ENCODE measurements around the gene SPRY2.
A peak's percentile ranks its signal among the peaks of the same experiment; 100 is the strongest.

SPRY2 gene

DNA sequence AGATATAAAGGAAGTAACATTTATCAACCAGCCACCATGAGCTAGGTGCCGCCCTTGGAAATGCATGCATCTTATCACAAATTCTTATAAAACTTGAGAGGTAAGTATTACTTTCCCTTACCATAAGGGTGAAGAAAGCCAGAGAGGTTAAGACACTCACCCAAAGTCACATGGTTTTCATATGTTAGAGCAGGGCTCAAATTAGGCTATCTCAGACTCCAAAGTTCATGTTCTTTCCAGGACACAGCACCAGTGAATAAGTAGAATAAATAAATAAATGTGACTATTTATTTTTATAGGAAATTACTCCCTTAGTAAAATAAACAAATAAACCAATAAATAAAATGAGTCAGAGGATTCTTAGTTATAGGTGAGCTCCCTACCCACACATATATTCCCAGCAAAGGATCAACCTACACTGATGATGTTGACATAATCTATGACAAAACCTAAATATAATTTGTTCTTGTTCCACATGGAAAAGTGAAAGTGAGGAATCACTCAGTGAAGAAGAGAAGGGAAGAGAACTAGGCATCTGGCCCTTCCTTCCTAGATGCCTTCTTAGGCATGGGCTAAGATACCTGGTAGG lies 27.2 kb downstream of the SPRY2 start:
- H2AFZ ChIP-seq (ENCODE audit: low read length, unreplicated experiment): no peak overlapping the region
- H3K79me2 ChIP-seq (ENCODE audit: control insufficient read depth, insufficient read depth, low read length, unreplicated experiment): no peaks in the 10 kb centered on the region
- peak overlapping the region; percentile 51 for H3K27ac ChIP-seq (ENCODE audit: low read depth, low read length)
- H3K4me1 ChIP-seq (ENCODE audit: control insufficient read depth, insufficient read depth, low read length, unreplicated experiment): peaks cover 27% of the 10 kb centered on the region
- no peak overlapping the region for H3K4me3 ChIP-seq (ENCODE audit: low read depth, low read length)
- no peaks in the 10 kb centered on the region for H3K36me3 ChIP-seq (ENCODE audit: insufficient read depth, low read length)
- no peaks in the 10 kb centered on the region for H3K27me3 ChIP-seq (ENCODE audit: insufficient read depth, low read length)

DNA sequence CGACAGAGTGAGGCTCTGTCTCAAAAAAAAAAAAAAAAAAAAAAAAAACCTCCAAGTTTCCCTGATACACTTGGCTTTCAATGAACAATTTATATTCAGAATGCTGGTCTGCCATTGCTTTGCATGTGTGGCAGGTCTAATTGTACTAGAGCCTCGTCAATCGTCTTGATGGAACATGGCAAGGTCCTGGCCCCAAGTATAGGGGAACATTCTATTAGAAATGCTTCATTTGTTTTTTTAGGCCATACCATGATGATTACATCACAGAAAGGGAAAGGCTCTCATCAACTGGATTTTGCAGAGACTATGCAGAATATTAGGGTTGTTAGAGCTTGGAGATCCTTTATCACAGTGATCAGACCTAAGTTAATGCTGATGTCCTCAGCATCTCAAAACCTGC lies 28.0 kb downstream of the SPRY2 start:
- Histone ChIP-seq H3K27ac (ENCODE audit: low read depth, low read length) (peak overlapping the region; percentile 51), H3K27me3 (ENCODE audit: insufficient read depth, low read length) (no peaks in the 10 kb centered on the region), H3K36me3 (ENCODE audit: insufficient read depth, low read length) (no peaks in the 10 kb centered on the region), H2AFZ (ENCODE audit: low read length, unreplicated experiment) (no peak overlapping the region), H3K4me1 (ENCODE audit: control insufficient read depth, insufficient read depth, low read length, unreplicated experiment) (peaks cover 27% of the 10 kb centered on the region), H3K4me3 (ENCODE audit: low read depth, low read length) (no peak overlapping the region), H3K79me2 (ENCODE audit: control insufficient read depth, insufficient read depth, low read length, unreplicated experiment) (no peaks in the 10 kb centered on the region)

DNA sequence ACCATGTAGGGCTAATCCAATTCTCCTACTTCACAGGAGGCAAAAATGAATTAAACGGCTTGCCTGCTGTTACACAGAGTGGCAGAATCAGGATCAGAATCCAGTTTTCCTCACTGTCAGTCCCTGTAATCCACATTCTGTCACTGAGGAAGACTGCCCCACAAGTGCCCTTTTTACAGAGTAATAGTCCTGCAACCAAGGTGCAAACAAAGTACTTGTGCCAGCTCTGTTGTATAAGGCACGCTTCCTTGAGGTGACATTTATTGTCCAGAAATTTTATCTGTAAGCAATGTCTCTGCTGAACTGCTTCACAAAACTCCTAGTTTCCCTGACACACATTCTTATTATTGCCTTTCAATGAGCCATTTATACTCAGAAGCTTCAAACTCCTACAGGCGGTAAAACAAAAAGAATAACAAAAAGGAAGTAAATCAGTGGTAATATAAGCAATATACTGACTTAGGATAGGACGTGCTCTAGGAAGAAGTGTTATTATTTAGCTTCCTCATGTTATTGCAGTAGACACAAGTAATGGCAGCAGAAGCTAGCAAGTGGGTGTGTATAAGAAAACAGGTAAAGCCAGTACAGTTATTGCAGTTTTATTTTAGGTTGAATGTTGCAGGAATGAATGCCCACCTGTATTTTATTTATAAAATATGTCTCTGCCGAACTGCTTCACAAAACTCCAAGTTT lies 28.8 kb downstream of the SPRY2 start:
- H2AFZ ChIP-seq (ENCODE audit: low read length, unreplicated experiment): no peak overlapping the region
- H3K27ac ChIP-seq (ENCODE audit: low read depth, low read length): no peak overlapping the region
- H3K4me1 ChIP-seq (ENCODE audit: control insufficient read depth, insufficient read depth, low read length, unreplicated experiment): peaks cover 34% of the 10 kb centered on the region
- no peak overlapping the region for H3K4me3 ChIP-seq (ENCODE audit: low read depth, low read length)
- no peaks in the 10 kb centered on the region for H3K27me3 ChIP-seq (ENCODE audit: insufficient read depth, low read length)
- H3K79me2 ChIP-seq (ENCODE audit: control insufficient read depth, insufficient read depth, low read length, unreplicated experiment): no peaks in the 10 kb centered on the region
- no peaks in the 10 kb centered on the region for H3K36me3 ChIP-seq (ENCODE audit: insufficient read depth, low read length)

DNA sequence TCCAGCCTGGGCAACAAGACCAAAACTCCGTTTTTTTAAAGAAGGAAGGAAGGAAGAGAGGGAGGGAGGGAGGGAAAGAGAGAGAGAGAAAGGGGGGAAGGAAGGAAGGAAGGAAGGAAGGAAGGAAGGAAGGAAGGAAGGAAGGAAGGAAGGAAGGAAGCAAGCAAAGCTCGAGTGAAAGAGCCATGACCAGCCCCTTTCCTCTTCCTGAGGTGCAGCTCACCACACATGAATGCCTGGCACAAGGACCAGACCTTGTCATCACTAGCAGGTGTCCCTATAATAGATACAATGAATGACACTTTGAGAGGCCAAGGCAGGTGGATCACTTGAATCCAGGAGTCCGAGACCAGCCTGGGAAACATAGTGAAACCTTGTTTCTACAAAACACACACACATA lies 31.0 kb downstream of the SPRY2 start:
- Histone ChIP-seq H3K27ac (ENCODE audit: low read depth, low read length) (no peak overlapping the region), H3K4me1 (ENCODE audit: control insufficient read depth, insufficient read depth, low read length, unreplicated experiment) (peaks cover 37% of the 10 kb centered on the region), H3K4me3 (ENCODE audit: low read depth, low read length) (no peak overlapping the region), H3K27me3 (ENCODE audit: insufficient read depth, low read length) (no peaks in the 10 kb centered on the region), H3K79me2 (ENCODE audit: control insufficient read depth, insufficient read depth, low read length, unreplicated experiment) (no peaks in the 10 kb centered on the region), H2AFZ (ENCODE audit: low read length, unreplicated experiment) (no peak overlapping the region), H3K36me3 (ENCODE audit: insufficient read depth, low read length) (no peaks in the 10 kb centered on the region)

DNA sequence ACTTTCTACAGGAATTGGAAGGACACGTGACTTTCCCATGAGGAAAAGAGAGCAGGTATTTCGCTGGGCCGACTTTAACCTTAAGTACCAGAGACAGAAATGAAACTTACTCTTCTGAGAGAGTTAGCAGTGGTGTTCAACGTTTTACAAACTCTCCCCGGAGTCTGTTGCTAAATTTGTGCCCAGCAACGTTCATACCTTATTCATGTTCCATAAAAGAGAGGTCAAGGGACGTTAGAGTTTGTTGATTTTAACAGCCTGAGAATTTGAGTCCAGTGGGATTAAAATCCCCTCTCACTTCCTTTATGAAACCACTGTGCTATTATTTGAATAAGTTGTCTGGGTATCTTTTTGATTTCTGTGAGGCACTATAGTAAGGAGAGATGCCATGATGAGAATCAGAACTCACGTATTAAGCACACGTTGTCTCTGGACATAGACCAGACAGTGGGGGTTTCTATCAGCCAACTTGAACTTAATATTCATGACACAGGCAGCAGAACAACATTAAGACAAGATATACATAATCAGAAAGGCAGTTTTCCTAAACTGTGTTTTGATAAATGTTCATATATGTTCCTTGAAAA lies 33.4 kb downstream of the SPRY2 start:
- peak overlapping the region; percentile 20 for H3K4me3 ChIP-seq (ENCODE audit: low read depth, low read length)

DNA sequence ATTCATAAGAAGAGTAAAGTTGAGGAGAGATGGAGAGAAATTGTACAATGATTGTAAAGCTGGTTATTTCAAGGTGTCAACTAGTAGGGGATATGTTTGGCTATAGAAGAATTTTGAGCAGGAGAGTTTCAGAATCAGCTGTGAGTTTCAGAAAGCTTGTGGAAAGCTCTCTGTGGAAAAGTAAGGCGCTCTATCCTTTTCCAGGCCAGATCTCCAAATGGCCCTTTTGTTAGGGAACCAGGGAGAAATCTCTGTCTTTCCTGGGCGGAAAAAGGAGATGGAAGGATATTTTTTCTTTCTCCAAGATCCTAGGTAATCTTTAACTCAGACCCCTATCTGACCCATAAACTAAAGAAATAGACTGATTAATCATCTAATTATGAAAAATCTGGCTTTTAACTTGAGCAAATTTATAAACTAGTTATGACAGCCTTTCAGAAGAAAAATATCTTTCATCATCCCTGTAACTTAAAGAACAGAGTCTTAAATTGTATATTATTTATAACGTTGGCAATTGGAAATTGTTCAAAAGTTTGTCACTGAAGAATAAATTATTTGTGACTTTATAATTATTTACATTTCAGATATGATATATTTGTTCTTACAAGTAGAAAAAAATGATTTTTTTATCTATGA lies 34.5 kb downstream of the SPRY2 start:
- H3K4me3 ChIP-seq (ENCODE audit: low read depth, low read length): peak overlapping the region; percentile 34
- H2AFZ ChIP-seq (ENCODE audit: low read length, unreplicated experiment): peak overlapping the region; percentile 78
- no peaks in the 10 kb centered on the region for H3K79me2 ChIP-seq (ENCODE audit: control insufficient read depth, insufficient read depth, low read length, unreplicated experiment)
- H3K4me1 ChIP-seq (ENCODE audit: control insufficient read depth, insufficient read depth, low read length, unreplicated experiment): peaks cover 10% of the 10 kb centered on the region
- peak overlapping the region; percentile 5; the same call in 1 of the 2 replicates for H3K27ac ChIP-seq (ENCODE audit: low read depth, low read length)
- no peaks in the 10 kb centered on the region for H3K27me3 ChIP-seq (ENCODE audit: insufficient read depth, low read length)
- H3K36me3 ChIP-seq (ENCODE audit: insufficient read depth, low read length): no peaks in the 10 kb centered on the region

More for the DNA sequence above, 33.4 kb downstream of the SPRY2 start:
- H2AFZ ChIP-seq (ENCODE audit: low read length, unreplicated experiment): peak overlapping the region; percentile 97
- H3K27me3 ChIP-seq (ENCODE audit: insufficient read depth, low read length): no peaks in the 10 kb centered on the region
- H3K79me2 ChIP-seq (ENCODE audit: control insufficient read depth, insufficient read depth, low read length, unreplicated experiment): no peaks in the 10 kb centered on the region
- no peak overlapping the region for H3K27ac ChIP-seq (ENCODE audit: low read depth, low read length)
- H3K36me3 ChIP-seq (ENCODE audit: insufficient read depth, low read length): no peaks in the 10 kb centered on the region
- H3K4me1 ChIP-seq (ENCODE audit: control insufficient read depth, insufficient read depth, low read length, unreplicated experiment): peaks cover 19% of the 10 kb centered on the region

DNA sequence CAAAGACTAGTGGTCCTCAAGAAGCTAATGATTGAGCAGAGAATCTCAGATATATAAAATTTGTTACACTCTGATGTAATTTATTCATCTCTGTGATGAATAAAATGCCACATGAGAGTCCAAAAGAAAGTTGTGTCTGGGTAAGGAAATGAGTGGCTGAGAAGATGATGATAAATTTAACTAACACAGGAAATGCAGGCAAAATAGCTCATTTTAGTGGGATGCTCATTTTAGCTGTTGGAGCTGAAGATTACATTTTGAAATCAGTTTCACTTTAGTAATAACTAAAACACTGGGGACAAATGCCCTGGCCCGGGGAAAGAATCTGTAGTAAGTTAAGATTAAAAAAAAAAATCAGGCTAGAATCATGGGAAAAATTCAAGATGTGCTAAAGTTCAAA lies 35.2 kb downstream of the SPRY2 start:
- Histone ChIP-seq H3K27ac (ENCODE audit: low read depth, low read length) (peak overlapping the region; percentile 5; the same call in 1 of the 2 replicates), H3K27me3 (ENCODE audit: insufficient read depth, low read length) (no peaks in the 10 kb centered on the region), H2AFZ (ENCODE audit: low read length, unreplicated experiment) (peak overlapping the region; percentile 78), H3K36me3 (ENCODE audit: insufficient read depth, low read length) (no peaks in the 10 kb centered on the region), H3K79me2 (ENCODE audit: control insufficient read depth, insufficient read depth, low read length, unreplicated experiment) (no peaks in the 10 kb centered on the region), H3K4me3 (ENCODE audit: low read depth, low read length) (peak overlapping the region; percentile 34), H3K4me1 (ENCODE audit: control insufficient read depth, insufficient read depth, low read length, unreplicated experiment) (peaks cover 10% of the 10 kb centered on the region)

DNA sequence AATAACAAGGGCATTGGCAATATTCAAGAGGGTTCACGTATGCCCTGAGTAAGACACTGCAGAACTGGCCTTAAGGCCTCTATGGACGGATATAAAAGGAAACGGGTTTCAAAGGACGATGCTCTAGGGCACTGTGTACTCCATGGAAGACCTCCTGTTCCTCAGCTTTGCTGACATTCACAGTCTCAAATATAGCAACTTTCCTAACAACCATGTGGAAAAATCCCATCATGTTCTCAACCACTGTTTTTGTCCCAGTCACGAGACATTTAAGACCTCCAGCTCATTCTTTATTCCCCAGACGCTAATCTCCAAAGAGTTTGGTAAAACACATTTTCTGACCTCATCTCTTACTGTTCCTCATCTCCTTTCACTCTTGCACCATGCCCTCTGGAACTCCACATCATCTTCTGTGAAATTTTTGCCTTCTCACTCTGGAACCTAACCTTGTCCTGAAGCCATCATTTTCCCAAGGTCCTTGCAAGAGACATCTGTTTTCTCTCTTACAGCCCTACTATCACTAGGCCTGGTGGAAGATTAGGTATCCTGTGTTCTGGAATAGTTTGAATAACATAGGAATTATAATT lies 37.6 kb downstream of the SPRY2 start:
- no peak overlapping the region for H3K4me3 ChIP-seq (ENCODE audit: low read depth, low read length)
- no peaks in the 10 kb centered on the region for H3K27me3 ChIP-seq (ENCODE audit: insufficient read depth, low read length)
- H2AFZ ChIP-seq (ENCODE audit: low read length, unreplicated experiment): no peak overlapping the region
- no peaks in the 10 kb centered on the region for H3K36me3 ChIP-seq (ENCODE audit: insufficient read depth, low read length)
- no peak overlapping the region for H3K27ac ChIP-seq (ENCODE audit: low read depth, low read length)
- no peaks in the 10 kb centered on the region for H3K79me2 ChIP-seq (ENCODE audit: control insufficient read depth, insufficient read depth, low read length, unreplicated experiment)
- peaks cover 10% of the 10 kb centered on the region for H3K4me1 ChIP-seq (ENCODE audit: control insufficient read depth, insufficient read depth, low read length, unreplicated experiment)

DNA sequence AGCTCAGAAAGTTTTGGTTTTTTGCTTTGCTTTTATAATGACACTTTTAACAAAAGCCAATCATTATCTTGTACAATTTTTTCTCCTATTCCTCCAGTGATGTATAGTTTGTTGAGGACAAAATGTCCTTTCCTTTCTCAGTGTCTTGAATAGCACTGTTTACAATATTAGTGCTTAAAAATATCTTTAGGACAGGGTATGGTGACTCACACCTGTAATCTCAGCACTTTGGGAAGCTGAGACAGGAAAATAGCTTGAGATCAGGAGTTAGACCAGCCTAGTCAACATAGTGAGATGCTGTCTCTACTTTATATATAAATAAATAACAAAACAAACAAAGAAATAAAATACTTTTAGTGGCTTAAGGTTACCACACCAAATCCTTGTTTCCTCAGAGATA lies 41.9 kb downstream of the SPRY2 start:
- no peaks in the 10 kb centered on the region for H3K79me2 ChIP-seq (ENCODE audit: control insufficient read depth, insufficient read depth, low read length, unreplicated experiment)
- H2AFZ ChIP-seq (ENCODE audit: low read length, unreplicated experiment): no peak overlapping the region

DNA sequence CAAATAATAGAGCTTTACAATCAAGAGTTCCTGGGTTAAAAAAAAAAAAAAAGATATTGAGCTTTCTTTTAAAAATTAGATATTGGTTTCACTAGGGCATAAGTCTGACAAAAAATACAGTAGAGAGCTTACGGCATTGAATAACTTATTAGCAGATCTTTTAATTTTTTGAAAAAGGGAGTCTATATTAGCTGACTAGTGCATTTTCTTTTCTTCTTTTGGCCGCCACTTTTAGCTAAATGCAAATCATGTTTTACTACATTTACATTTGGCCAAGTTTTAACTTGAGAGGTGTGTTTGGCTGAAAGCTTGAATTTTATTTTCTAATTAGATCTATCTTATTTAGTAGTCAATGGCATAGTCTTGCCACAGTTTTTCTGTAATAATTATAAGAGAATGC lies 43.4 kb downstream of the SPRY2 start:
- Histone ChIP-seq H3K4me3 (ENCODE audit: low read depth, low read length) (no peak overlapping the region), H3K79me2 (ENCODE audit: control insufficient read depth, insufficient read depth, low read length, unreplicated experiment) (no peaks in the 10 kb centered on the region), H3K27me3 (ENCODE audit: insufficient read depth, low read length) (no peaks in the 10 kb centered on the region), H3K27ac (ENCODE audit: low read depth, low read length) (no peak overlapping the region), H2AFZ (ENCODE audit: low read length, unreplicated experiment) (no peak overlapping the region), H3K36me3 (ENCODE audit: insufficient read depth, low read length) (no peaks in the 10 kb centered on the region), H3K4me1 (ENCODE audit: control insufficient read depth, insufficient read depth, low read length, unreplicated experiment) (no peaks in the 10 kb centered on the region)

More for the DNA sequence above, 41.9 kb downstream of the SPRY2 start:
- no peaks in the 10 kb centered on the region for H3K27me3 ChIP-seq (ENCODE audit: insufficient read depth, low read length)
- H3K4me1 ChIP-seq (ENCODE audit: control insufficient read depth, insufficient read depth, low read length, unreplicated experiment): no peaks in the 10 kb centered on the region
- no peak overlapping the region for H3K27ac ChIP-seq (ENCODE audit: low read depth, low read length)
- H3K36me3 ChIP-seq (ENCODE audit: insufficient read depth, low read length): no peaks in the 10 kb centered on the region
- no peak overlapping the region for H3K4me3 ChIP-seq (ENCODE audit: low read depth, low read length)
